ENCODE data around the gene ATF7. TPM values are rescaled to one million over a fixed set of nuclear protein-coding genes. Genes with fewer than 3 reads are reported as not detected.

ATF7 gene
- total and polyA plus RNA-seq, 2 of the 13 experiments (the other 11 are each of a cell fraction or from before 2014, with no cell fraction given): 9.6 to 16.2 TPM

- no peak for TF ChIP-seq PCBP2 (optimal IDR thresholded peaks at IDR 0.05; ENCODE audit: low read depth, low read length, poor library complexity, severe bottlenecking)
- no peak for TF ChIP-seq EED (CRISPR knock-in tag; IDR thresholded peaks at IDR 0.05)
- TF ChIP-seq CENPT (CRISPR knock-in tag; IDR thresholded peaks at IDR 0.05; ENCODE audit: low read depth): no peak
- no peak for TF ChIP-seq POLR2G (IDR thresholded peaks at IDR 0.05; ENCODE audit: low read depth, low read length)
- TF ChIP-seq ZNF20 (CRISPR knock-in tag; IDR thresholded peaks at IDR 0.05): no peak
- TF ChIP-seq ARNT (IDR thresholded peaks at IDR 0.05): no peak
- no peak for TF ChIP-seq ZNF704 (CRISPR knock-in tag; IDR thresholded peaks at IDR 0.05; ENCODE audit: borderline replicate concordance)
- no peak for TF ChIP-seq ZNF18 (CRISPR knock-in tag; IDR thresholded peaks at IDR 0.05; ENCODE audit: insufficient replicate concordance)
- no peak for TF ChIP-seq HNRNPK (IDR thresholded peaks at IDR 0.05; ENCODE audit: low read depth, low read length, poor library complexity, severe bottlenecking)
- no peak for TF ChIP-seq ZNF660 (CRISPR knock-in tag; IDR thresholded peaks at IDR 0.05; ENCODE audit: borderline replicate concordance, low read depth)
- Histone ChIP-seq H4K20me1 (ENCODE audit: insufficient read depth, low read length) (no peaks in the 10 kb centered on the region), H2AFZ (ENCODE audit: low read length) (no peak overlapping the region), H3K4me2 (ENCODE audit: low read depth, low read length) (no peak overlapping the region), H3K27ac (ENCODE audit: extremely low read length, insufficient read depth, low read length) (no peak overlapping the region), H3K27me3 (ENCODE audit: control insufficient read depth in 1 of 2, insufficient read depth in 2 of 2, low read length in 2 of 2) (no peaks in the 10 kb centered on the region), H3K9ac (ENCODE audit: insufficient read depth, low read depth, low read length) (no peak overlapping the region), H3K79me2 (ENCODE audit: insufficient read depth, low read length) (no peaks in the 10 kb centered on the region), H3K9me3 (ENCODE audit: low read length) (no peaks in the 10 kb centered on the region), H3K4me1 (ENCODE audit: insufficient read depth, low read length) (no peaks in the 10 kb centered on the region), H3K36me3 (replicated peaks in 1 of 2; ENCODE audit: control insufficient read depth in 1 of 2, insufficient read depth in 2 of 2, low read length in 2 of 2) (peaks cover 18 to 47% of the 10 kb centered on the region in 2 experiments; a peak in 4 of 5 replicates), H3K4me3 (replicated peaks in 1 of 3; ENCODE audit: insufficient read depth in 1 of 3, low read depth in 2 of 3, low read length in 3 of 3) (no peak overlapping the region)
- BruUV-seq (replicated peaks): no TSS peak
- POLR2A ChIA-PET: interaction anchor here (1.1 kb wide), 1 partner anchor 29 kb away, joined by 3 read pairs; the partner anchor contains the start of gene TARBP2
- intact Hi-C loops (cut with micrococcal nuclease; ENCODE audit: unreplicated experiment): no loop called here
- in situ Hi-C loops (cut with HindIII; ENCODE audit: extremely low pct_ligation_motif_present, low pct_unique_long_range_greater_than_20kb): no loop called here
- CTCF ChIA-PET (ENCODE audit: low intra/inter-chr PET ratio, low total read pairs): no interaction called here
- no peak for FAIRE-seq
- no peak for ATAC-seq
- WGBS (ENCODE audit: low lambda C conversion rate): 98% methylated on average over 2 of the region's 2 CpGs
- no peak for DNase-seq (ENCODE audit: low spot score)
These were observed 96.1 kb downstream of the ATF7 start for GRCh38 chr12:53530061-53530460.

All from HepG2 (cell line).